ENCODE data around the gene DAPP1. TPM values are rescaled to one million over a fixed set of nuclear protein-coding genes. Genes with fewer than 3 reads are reported as not detected.

The DAPP1 gene
- total RNA-seq, 1 experiment from 2014 or later: 30.6 TPM

- CTCF ChIA-PET: no interaction called here
- no TSS peak for BruUV-seq (replicated peaks)
- DNase-seq: no peak
- no peak overlapping the region for H3K4me3 Mint-ChIP-seq (ENCODE audit: low read depth, unreplicated experiment)
- no peaks in the 10 kb centered on the region for H3K27me3 Mint-ChIP-seq (ENCODE audit: unreplicated experiment)
- no peak for TF ChIP-seq CTCF (IDR thresholded peaks at IDR 0.05; ENCODE audit: unreplicated experiment)
- H3K27ac Mint-ChIP-seq (ENCODE audit: unreplicated experiment): no peak overlapping the region
- intact Hi-C loops (cut with micrococcal nuclease; ENCODE audit: unreplicated experiment): no loop called here
- H3K4me1 Mint-ChIP-seq (ENCODE audit: low read depth, unreplicated experiment): peaks cover 11% of the 10 kb centered on the region
- no peaks in the 10 kb centered on the region for H3K9me3 Mint-ChIP-seq (ENCODE audit: low read depth, unreplicated experiment)
- peaks cover 11% of the 10 kb centered on the region for H3K36me3 Mint-ChIP-seq (ENCODE audit: insufficient read depth, unreplicated experiment)
Measured at GRCh38 chr4:99833756-99834155, 17.1 kb downstream of the DAPP1 start.

- Mint-ChIP-seq H3K36me3 (ENCODE audit: insufficient read depth, unreplicated experiment) (peaks cover 14% of the 10 kb centered on the region), H3K27ac (ENCODE audit: unreplicated experiment) (no peak overlapping the region), H3K4me3 (ENCODE audit: low read depth, unreplicated experiment) (no peak overlapping the region), H3K9me3 (ENCODE audit: low read depth, unreplicated experiment) (no peaks in the 10 kb centered on the region), H3K27me3 (ENCODE audit: unreplicated experiment) (no peaks in the 10 kb centered on the region), H3K4me1 (ENCODE audit: low read depth, unreplicated experiment) (peaks cover 18% of the 10 kb centered on the region)
- intact Hi-C loops (cut with micrococcal nuclease; ENCODE audit: unreplicated experiment): no loop called here
- CTCF ChIA-PET: no interaction called here
- no peak for DNase-seq
- no peak for TF ChIP-seq CTCF (IDR thresholded peaks at IDR 0.05; ENCODE audit: unreplicated experiment)
- BruUV-seq (replicated peaks): no TSS peak
Measured at GRCh38 chr4:99834569-99834968, 17.9 kb downstream of the DAPP1 start.

GRCh38 chr4:99835942-99836341 lies 19.3 kb downstream of the DAPP1 start:
- H3K4me3 Mint-ChIP-seq (ENCODE audit: low read depth, unreplicated experiment): no peak overlapping the region
- no peak for TF ChIP-seq CTCF (IDR thresholded peaks at IDR 0.05; ENCODE audit: unreplicated experiment)
- H3K36me3 Mint-ChIP-seq (ENCODE audit: insufficient read depth, unreplicated experiment): peaks cover 14% of the 10 kb centered on the region
- DNase-seq: no peak
- H3K27me3 Mint-ChIP-seq (ENCODE audit: unreplicated experiment): no peaks in the 10 kb centered on the region
- H3K27ac Mint-ChIP-seq (ENCODE audit: unreplicated experiment): no peak overlapping the region
- intact Hi-C loops (cut with micrococcal nuclease; ENCODE audit: unreplicated experiment): no loop called here
- CTCF ChIA-PET: no interaction called here
- H3K4me1 Mint-ChIP-seq (ENCODE audit: low read depth, unreplicated experiment): peaks cover 11% of the 10 kb centered on the region
- BruUV-seq (replicated peaks): no TSS peak
- no peaks in the 10 kb centered on the region for H3K9me3 Mint-ChIP-seq (ENCODE audit: low read depth, unreplicated experiment)

DNA sequence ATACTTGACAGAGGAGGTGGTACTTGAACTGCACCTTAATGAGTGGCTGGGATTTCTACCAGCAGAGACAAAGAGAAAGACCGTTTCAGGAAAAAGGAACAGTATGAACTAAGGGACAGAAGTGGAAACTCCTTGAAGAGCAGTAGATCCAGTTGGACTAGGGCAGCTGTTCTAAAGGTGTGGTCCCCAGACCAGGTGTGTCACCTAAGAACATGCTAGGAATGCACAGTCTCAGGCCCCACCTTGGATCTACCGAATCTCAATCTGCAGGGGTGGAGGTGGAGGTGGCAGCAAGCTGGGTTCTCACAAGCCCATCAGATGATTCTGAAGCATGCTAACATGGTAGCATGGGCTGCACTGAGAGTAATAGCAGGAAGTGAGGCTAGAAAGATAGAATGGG lies 22.3 kb downstream of the DAPP1 start:
- Mint-ChIP-seq H3K27me3 (ENCODE audit: unreplicated experiment) (no peaks in the 10 kb centered on the region), H3K4me1 (ENCODE audit: low read depth, unreplicated experiment) (peaks cover 11% of the 10 kb centered on the region), H3K27ac (ENCODE audit: unreplicated experiment) (peak overlapping the region; percentile 41), H3K36me3 (ENCODE audit: insufficient read depth, unreplicated experiment) (peaks cover 14% of the 10 kb centered on the region), H3K9me3 (ENCODE audit: low read depth, unreplicated experiment) (no peaks in the 10 kb centered on the region), H3K4me3 (ENCODE audit: low read depth, unreplicated experiment) (no peak overlapping the region)
- DNase-seq: no peak
- CTCF ChIA-PET: no interaction called here
- BruUV-seq (replicated peaks): no TSS peak
- TF ChIP-seq CTCF (IDR thresholded peaks at IDR 0.05; ENCODE audit: unreplicated experiment): no peak
- intact Hi-C loops (cut with micrococcal nuclease; ENCODE audit: unreplicated experiment): no loop called here

GRCh38 chr4:99841129-99841528 lies 24.5 kb downstream of the DAPP1 start:
- intact Hi-C loops (cut with micrococcal nuclease; ENCODE audit: unreplicated experiment): no loop called here
- Mint-ChIP-seq H3K36me3 (ENCODE audit: insufficient read depth, unreplicated experiment) (peaks cover 14% of the 10 kb centered on the region), H3K9me3 (ENCODE audit: low read depth, unreplicated experiment) (no peaks in the 10 kb centered on the region), H3K4me1 (ENCODE audit: low read depth, unreplicated experiment) (peaks cover 11% of the 10 kb centered on the region), H3K27me3 (ENCODE audit: unreplicated experiment) (no peaks in the 10 kb centered on the region), H3K4me3 (ENCODE audit: low read depth, unreplicated experiment) (no peak overlapping the region), H3K27ac (ENCODE audit: unreplicated experiment) (no peak overlapping the region)
- no TSS peak for BruUV-seq (replicated peaks)
- CTCF ChIA-PET: no interaction called here
- TF ChIP-seq CTCF (IDR thresholded peaks at IDR 0.05; ENCODE audit: unreplicated experiment): no peak
- DNase-seq: no peak
